IPS-18a (cell line): ENCODE data around the gene ME1.
"Not testable (repeated sequence)": the region's sequence is repeated elsewhere in the genome, so short reads cannot be mapped to it uniquely, and the experiment has no call there.

Experiments
- H3K27ac ChIP-seq: one replicate; pipeline ENCODE4 v1.5.1; 2013; ENCODE audit warnings: low read length
- H3K27me3 ChIP-seq: one replicate; pipeline ENCODE4 v1.6.1; 2013; ENCODE audit warnings: mild to moderate bottlenecking, low read length; ENCODE audit not compliant: control insufficient read depth, insufficient read depth
- H3K36me3 ChIP-seq: one replicate; pipeline ENCODE4 v1.6.1; 2013; ENCODE audit warnings: low read depth, low read length; ENCODE audit not compliant: control insufficient read depth
- H3K4me1 ChIP-seq: one replicate; pipeline ENCODE4 v1.6.1; 2013; ENCODE audit warnings: low read depth, low read length; ENCODE audit not compliant: control insufficient read depth
- H3K4me3 ChIP-seq: one replicate; pipeline ENCODE4 v1.5.1; 2013; ENCODE audit warnings: low read length
- H3K9ac ChIP-seq: one replicate; pipeline ENCODE4 v1.6.1; 2013; ENCODE audit warnings: mild to moderate bottlenecking, low read length, moderate library complexity
- H3K9me3 ChIP-seq: one replicate; pipeline ENCODE4 v1.6.1; 2013; ENCODE audit warnings: low read depth, low read length; ENCODE audit not compliant: control insufficient read depth

Gene ME1

DNA sequence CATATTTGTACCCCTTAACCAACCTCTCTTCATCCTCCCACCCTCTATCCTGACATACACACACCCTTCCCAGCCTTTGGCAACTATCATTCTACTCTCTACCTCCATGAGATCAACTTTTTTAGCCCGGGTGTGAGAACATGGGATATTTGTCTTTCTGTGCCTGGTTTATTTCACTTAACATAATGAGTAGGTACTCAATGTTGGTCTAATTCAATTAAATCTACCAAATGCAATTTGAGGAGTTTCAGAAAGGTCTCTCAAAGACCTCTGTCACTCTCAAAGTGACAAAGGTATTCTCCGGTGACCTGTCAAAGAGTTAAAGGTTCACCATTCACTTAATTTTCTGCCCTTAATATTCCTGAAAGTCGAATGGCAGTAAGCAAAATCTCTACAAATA, 87.7 kb downstream of the ME1 start:
- Histone ChIP-seq H3K36me3 (no peaks in the 10 kb centered on the region), H3K4me3 (no peak overlapping the region), H3K9ac (no peak overlapping the region), H3K27me3 (no peaks in the 10 kb centered on the region), H3K27ac (no peak overlapping the region), H3K9me3 (no peaks in the 10 kb centered on the region), H3K4me1 (no peaks in the 10 kb centered on the region)

GRCh38 chr6:83341765-83342164, 89.1 kb downstream of the ME1 start:
- Histone ChIP-seq H3K9me3 (no peaks in the 10 kb centered on the region), H3K27me3 (no peaks in the 10 kb centered on the region), H3K36me3 (no peaks in the 10 kb centered on the region), H3K4me3 (no peak overlapping the region), H3K4me1 (no peaks in the 10 kb centered on the region), H3K27ac (no peak overlapping the region), H3K9ac (no peak overlapping the region)

DNA sequence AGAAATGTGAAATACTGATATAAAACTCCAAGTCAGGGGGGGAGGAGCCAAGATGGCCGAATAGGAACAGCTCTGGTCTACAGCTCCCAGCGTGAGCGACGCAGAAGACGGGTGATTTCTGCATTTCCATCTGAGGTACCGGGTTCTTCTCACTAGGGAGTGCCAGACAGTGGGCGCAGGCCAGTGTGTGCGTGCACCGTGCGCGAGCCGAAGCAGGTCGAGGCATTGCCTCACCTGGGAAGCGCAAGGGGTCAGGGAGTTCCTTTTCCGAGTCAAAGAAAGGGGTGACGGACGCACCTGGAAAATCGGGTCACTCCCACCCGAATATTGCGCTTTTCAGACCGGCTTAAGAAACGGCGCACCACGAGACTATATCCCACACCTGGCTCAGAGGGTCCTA, 96.9 kb downstream of the ME1 start:
- H3K27ac ChIP-seq, H3K4me1 ChIP-seq, H3K4me3 ChIP-seq, H3K9ac ChIP-seq, H3K27me3 ChIP-seq, H3K36me3 ChIP-seq, H3K9me3 ChIP-seq: not testable (repeated sequence)

DNA sequence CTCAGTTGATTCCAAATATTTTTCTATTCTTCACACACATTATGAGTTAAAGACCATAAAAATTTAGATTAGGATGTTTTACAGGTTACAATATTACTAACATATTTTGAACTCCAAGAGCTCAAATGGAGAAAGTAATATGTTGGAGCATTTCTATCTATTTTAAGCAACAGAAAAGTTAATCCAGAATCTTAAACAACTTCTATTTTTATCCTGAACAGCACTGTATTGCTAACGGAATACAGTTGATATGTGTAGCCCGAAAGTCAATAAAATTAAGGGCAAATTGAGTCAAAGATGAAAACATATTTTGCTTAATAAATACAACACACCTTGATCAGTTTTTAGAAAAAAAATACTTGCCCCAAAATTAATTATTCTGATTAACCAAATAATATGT, 97.4 kb downstream of the ME1 start:
- H3K36me3 ChIP-seq = no peaks in the 10 kb centered on the region
- H3K9me3 ChIP-seq = no peaks in the 10 kb centered on the region
- H3K4me3 ChIP-seq = no peak overlapping the region
- H3K9ac ChIP-seq = no peak overlapping the region
- no peaks in the 10 kb centered on the region for H3K27me3 ChIP-seq
- no peak overlapping the region for H3K27ac ChIP-seq
- no peaks in the 10 kb centered on the region for H3K4me1 ChIP-seq

DNA sequence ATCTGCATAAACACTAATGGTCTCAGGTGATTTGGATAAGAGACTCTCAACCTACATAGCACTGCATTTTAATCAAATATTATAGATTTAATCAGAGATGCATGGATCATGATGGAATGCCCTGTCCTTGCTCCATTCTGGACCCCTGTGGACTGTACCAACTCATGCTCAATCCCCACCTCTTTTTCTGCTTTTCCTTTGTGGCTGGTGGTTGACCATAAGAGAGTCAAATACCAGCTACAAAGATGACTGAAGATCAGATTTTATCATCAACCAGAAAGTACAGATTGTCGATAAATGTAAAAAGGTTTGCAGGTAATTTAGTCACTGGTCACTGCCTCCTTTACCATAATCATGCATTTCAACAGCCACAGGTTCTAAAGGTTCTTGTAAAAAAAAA, 116.2 kb downstream of the ME1 start:
- no peaks in the 10 kb centered on the region for H3K4me1 ChIP-seq
- no peak overlapping the region for H3K4me3 ChIP-seq
- H3K9me3 ChIP-seq = no peaks in the 10 kb centered on the region
- no peak overlapping the region for H3K9ac ChIP-seq
- no peaks in the 10 kb centered on the region for H3K27me3 ChIP-seq
- no peak overlapping the region for H3K27ac ChIP-seq
- H3K36me3 ChIP-seq = no peaks in the 10 kb centered on the region

DNA sequence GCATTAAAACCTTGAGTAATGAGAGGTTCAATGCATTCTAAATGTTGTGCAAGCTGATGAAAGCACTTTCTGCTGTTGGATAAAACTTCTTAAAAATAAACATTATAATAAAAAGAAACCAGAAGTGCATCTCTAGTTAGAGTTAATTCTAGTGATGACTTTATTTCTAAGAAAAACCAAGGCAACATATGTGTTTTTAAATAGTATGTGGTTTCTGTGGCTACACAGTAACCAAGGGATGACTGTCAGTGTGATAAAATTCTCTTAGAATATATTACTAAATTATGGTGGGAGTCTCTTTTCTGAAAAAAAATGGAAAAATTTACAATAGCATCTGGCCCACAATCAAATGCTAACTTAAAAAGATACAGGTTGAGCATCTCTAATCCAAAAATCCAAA, 117.0 kb downstream of the ME1 start:
- Histone ChIP-seq H3K27ac (no peak overlapping the region), H3K36me3 (no peaks in the 10 kb centered on the region), H3K4me3 (no peak overlapping the region), H3K9ac (no peak overlapping the region), H3K27me3 (no peaks in the 10 kb centered on the region), H3K9me3 (no peaks in the 10 kb centered on the region), H3K4me1 (no peaks in the 10 kb centered on the region)

- H3K27ac ChIP-seq = no peak overlapping the region
- H3K36me3 ChIP-seq = no peaks in the 10 kb centered on the region
- no peak overlapping the region for H3K9ac ChIP-seq
- no peaks in the 10 kb centered on the region for H3K27me3 ChIP-seq
- no peak overlapping the region for H3K4me3 ChIP-seq
- no peaks in the 10 kb centered on the region for H3K9me3 ChIP-seq
- no peaks in the 10 kb centered on the region for H3K4me1 ChIP-seq
Measured at GRCh38 chr6:83311231-83311630, 119.6 kb downstream of the ME1 start.

GRCh38 chr6:83310046-83310445, 120.8 kb downstream of the ME1 start:
- no peaks in the 10 kb centered on the region for H3K4me1 ChIP-seq
- no peaks in the 10 kb centered on the region for H3K36me3 ChIP-seq
- no peak overlapping the region for H3K9ac ChIP-seq
- H3K9me3 ChIP-seq = no peaks in the 10 kb centered on the region
- no peaks in the 10 kb centered on the region for H3K27me3 ChIP-seq
- no peak overlapping the region for H3K27ac ChIP-seq
- no peak overlapping the region for H3K4me3 ChIP-seq

DNA sequence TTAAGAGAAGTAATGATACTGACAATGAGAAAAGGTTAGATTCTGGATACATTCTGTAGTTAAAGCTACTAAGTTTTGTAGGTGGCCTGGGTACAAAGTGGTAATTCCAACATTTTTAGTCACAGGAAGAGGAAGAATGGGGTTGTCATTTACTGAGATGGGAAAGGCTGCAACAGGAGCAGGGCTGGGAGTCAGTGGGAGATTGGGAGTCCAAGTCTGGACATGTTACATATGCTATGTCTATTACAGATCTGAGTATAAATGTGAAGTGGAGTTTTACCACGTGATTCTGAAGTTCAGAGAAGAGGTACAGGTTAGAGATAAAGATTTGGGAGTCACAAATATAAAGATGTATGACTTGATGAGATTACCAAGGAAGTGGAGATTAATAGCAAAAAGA, 121.5 kb downstream of the ME1 start:
- Histone ChIP-seq H3K4me3 (no peak overlapping the region), H3K36me3 (no peaks in the 10 kb centered on the region), H3K9ac (no peak overlapping the region), H3K9me3 (no peaks in the 10 kb centered on the region), H3K27ac (no peak overlapping the region), H3K27me3 (no peaks in the 10 kb centered on the region), H3K4me1 (no peaks in the 10 kb centered on the region)

- H3K4me1 ChIP-seq = no peaks in the 10 kb centered on the region
- H3K9ac ChIP-seq = no peak overlapping the region
- no peaks in the 10 kb centered on the region for H3K36me3 ChIP-seq
- H3K9me3 ChIP-seq = no peaks in the 10 kb centered on the region
- no peak overlapping the region for H3K4me3 ChIP-seq
- no peaks in the 10 kb centered on the region for H3K27me3 ChIP-seq
- no peak overlapping the region for H3K27ac ChIP-seq
Measured at GRCh38 chr6:83308833-83309232, 122.0 kb downstream of the ME1 start.

DNA sequence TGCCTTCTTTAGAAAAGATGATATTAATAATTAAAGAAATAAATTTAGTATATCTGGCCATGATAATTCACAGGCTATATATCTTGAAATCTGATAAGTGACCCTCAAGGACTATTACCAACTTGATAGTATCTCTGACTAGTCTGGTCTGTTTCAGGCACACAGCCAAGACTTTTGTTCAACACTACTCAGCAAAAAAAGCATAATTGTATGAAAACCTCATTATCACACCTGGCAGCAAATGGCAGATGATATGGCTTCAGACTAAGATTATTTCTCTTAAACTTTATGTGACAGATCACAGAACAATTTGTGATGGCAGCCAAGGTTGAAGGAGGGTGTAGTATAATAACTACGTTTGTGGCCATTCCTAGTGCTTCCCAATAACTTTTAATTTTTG, 123.0 kb downstream of the ME1 start:
- Histone ChIP-seq H3K9me3 (no peaks in the 10 kb centered on the region), H3K4me1 (no peaks in the 10 kb centered on the region), H3K36me3 (no peaks in the 10 kb centered on the region), H3K27ac (no peak overlapping the region), H3K27me3 (no peaks in the 10 kb centered on the region), H3K9ac (no peak overlapping the region), H3K4me3 (no peak overlapping the region)

- Histone ChIP-seq H3K4me3 (no peak overlapping the region), H3K9ac (no peak overlapping the region), H3K27me3 (no peaks in the 10 kb centered on the region), H3K27ac (no peak overlapping the region), H3K4me1 (no peaks in the 10 kb centered on the region), H3K9me3 (no peaks in the 10 kb centered on the region), H3K36me3 (no peaks in the 10 kb centered on the region)
Measured at GRCh38 chr6:83303426-83303825, 127.4 kb downstream of the ME1 start.

- H3K36me3 ChIP-seq = no peaks in the 10 kb centered on the region
- H3K27me3 ChIP-seq = no peaks in the 10 kb centered on the region
- no peaks in the 10 kb centered on the region for H3K9me3 ChIP-seq
- no peak overlapping the region for H3K4me3 ChIP-seq
- no peak overlapping the region for H3K9ac ChIP-seq
- no peak overlapping the region for H3K27ac ChIP-seq
- no peaks in the 10 kb centered on the region for H3K4me1 ChIP-seq
Measured at GRCh38 chr6:83294676-83295075, 136.2 kb downstream of the ME1 start.
